ENCODE data around the gene UBE3B.

DNA sequence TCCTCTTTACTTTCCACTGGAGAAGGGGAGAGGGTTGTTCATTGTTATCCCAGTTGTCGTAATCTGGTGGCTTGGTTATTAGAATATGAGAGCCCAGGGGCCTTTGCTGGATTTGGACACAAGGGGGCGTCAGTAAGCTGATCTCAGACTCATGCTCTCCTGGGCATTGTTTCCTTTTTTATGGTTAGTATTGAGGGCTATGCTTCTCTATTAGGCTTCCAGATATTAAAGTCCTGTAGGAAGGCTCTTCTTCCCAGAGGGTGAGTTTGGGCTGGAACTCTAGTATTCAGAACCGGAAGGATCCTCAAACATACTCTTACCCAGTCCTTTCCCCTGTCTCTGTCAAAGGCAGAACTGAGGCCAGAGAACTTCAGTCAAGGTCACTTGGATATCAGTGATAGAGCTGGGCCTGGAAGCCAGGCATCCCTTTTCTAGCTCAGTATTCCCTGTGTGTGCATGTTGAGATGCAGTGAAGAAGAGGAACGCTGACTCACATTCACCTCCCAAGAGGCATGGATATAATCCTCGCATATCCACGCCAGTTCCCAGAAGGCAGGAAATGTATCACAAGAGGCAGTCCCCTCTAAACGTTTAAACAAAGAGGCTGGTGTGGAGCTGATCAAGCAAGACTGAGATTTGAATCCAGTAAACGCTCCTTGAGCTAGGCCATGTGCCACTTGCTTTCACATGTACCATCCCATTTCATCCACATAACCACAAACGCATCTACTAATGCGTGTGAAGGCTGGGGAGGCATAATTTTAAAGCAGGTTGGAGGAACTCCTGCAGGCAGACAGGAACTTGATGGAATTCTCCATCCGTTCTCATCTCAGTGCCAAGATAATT lies 41.6 kb downstream of the UBE3B start:
- TF ChIP-seq CTCF (IDR thresholded peaks at IDR 0.05; ENCODE audit: insufficient read depth, low read length) (peak; percentile 89), GABPA (IDR thresholded peaks at IDR 0.05; ENCODE audit: low read depth) (no peak), REST (IDR thresholded peaks at IDR 0.05; ENCODE audit: insufficient replicate concordance, low read depth) (no peak), POLR2AphosphoS5 (IDR thresholded peaks at IDR 0.05; ENCODE audit: low read depth) (no peak), SPI1 (IDR thresholded peaks at IDR 0.05; ENCODE audit: borderline replicate concordance, low read depth) (no peak)
